Neural cell (in vitro differentiated cells): ENCODE results near the gene TLCD4. TPM values are rescaled to one million over a fixed set of nuclear protein-coding genes. Genes with fewer than 3 reads are reported as not detected.

Experiments used
- H2AFZ ChIP-seq: fragments of 200-600, 300-800 bp; sonication (generic), shearing (Covaris generic); 2 replicates; pipeline ENCODE4 v1.6.0; 2014; ENCODE audit warnings: low read depth, mild to moderate bottlenecking, antibody characterized with exemption, low read length, moderate library complexity
- H3F3A ChIP-seq: fragments of 200-600 bp; shearing (Covaris generic); 2 replicates; pipeline ENCODE4 v1.6.1; 2016; ENCODE audit warnings: mild to moderate bottlenecking, moderate library complexity, mixed read lengths, antibody characterized with exemption, low read length; ENCODE audit not compliant: insufficient read depth, poor library complexity, severe bottlenecking
- H3K27ac ChIP-seq: fragments of 200-600, 300-800 bp; sonication (generic), shearing (Covaris generic); 2 replicates; pipeline ENCODE4 v1.5.1; 2014; ENCODE audit warnings: mild to moderate bottlenecking, low read length, moderate library complexity
- H3K27me3 ChIP-seq: fragments of 300-800, 200-600 bp; sonication (generic), shearing (Covaris generic); 2 replicates; pipeline ENCODE4 v1.6.0; 2014; ENCODE audit warnings: mild to moderate bottlenecking, low read depth, low read length, moderate library complexity; ENCODE audit not compliant: insufficient read depth
- H3K36me3 ChIP-seq: fragments of 300-800, 200-600 bp; sonication (generic), shearing (Covaris generic); 2 replicates; pipeline ENCODE4 v1.5.1; 2014; ENCODE audit warnings: mild to moderate bottlenecking, antibody characterized with exemption, low read length, moderate library complexity; ENCODE audit not compliant: insufficient read depth
- H3K4me2 ChIP-seq: fragments of 300-800, 200-600 bp; sonication (generic), shearing (Covaris generic); 2 replicates; pipeline ENCODE4 v1.6.0; 2014; ENCODE audit warnings: mild to moderate bottlenecking, low read length
- H3K4me3 ChIP-seq: fragments of 300-800, 200-600 bp; sonication (generic), shearing (Covaris generic); 2 replicates; pipeline ENCODE4 v1.5.1; 2014; ENCODE audit warnings: mild to moderate bottlenecking, low read length, moderate library complexity
- H3K79me2 ChIP-seq: fragments of 200-600 bp; shearing (Covaris generic); replicated peaks from 2 replicates; pipeline ENCODE4 v1.6.0; 2014; ENCODE audit warnings: mild to moderate bottlenecking, low read length, moderate library complexity; ENCODE audit not compliant: insufficient read depth
- H3K9ac ChIP-seq: fragments of 300-800, 200-600 bp; sonication (generic), shearing (Covaris generic); 2 replicates; pipeline ENCODE4 v1.6.1; 2016; ENCODE audit warnings: mild to moderate bottlenecking, low read length, mixed read lengths
- H3K9me2 ChIP-seq: fragments of 200-600 bp; shearing (Covaris generic); 2 replicates; pipeline ENCODE4 v1.6.1; 2016; ENCODE audit warnings: mild to moderate bottlenecking, low read length, mixed read lengths; ENCODE audit not compliant: insufficient read depth
- H3K9me3 ChIP-seq: fragments of 200-600, 300-800 bp; sonication (generic), shearing (Covaris generic); 2 replicates; pipeline ENCODE4 v1.6.1; 2016; ENCODE audit warnings: mild to moderate bottlenecking, mixed run types, low read length, moderate library complexity, mixed read lengths
- H4K20me1 ChIP-seq: fragments of 200-600 bp; shearing (Covaris generic); 2 replicates; pipeline ENCODE4 v1.6.1; 2016; ENCODE audit warnings: mild to moderate bottlenecking, mixed run types; ENCODE audit not compliant: insufficient read depth
- CTCF ChIP-seq: fragments of 450-650 bp; IDR thresholded peaks from 2 replicates; pipeline ENCODE4 v1.5.1; 2014; ENCODE audit warnings: antibody characterized with exemption, mild to moderate bottlenecking, moderate library complexity; ENCODE audit not compliant: poor library complexity, severe bottlenecking
- EP300 ChIP-seq: fragments of 450-650 bp; conservative IDR thresholded peaks from 2 replicates; pipeline ENCODE4 v1.6.1; 2014; ENCODE audit warnings: antibody characterized with exemption, mild to moderate bottlenecking, moderate library complexity; ENCODE audit not compliant: poor library complexity, severe bottlenecking
- EZH2 ChIP-seq: fragments of 200-600, 300-800 bp; shearing (Covaris generic), sonication (generic); IDR thresholded peaks from 2 replicates; pipeline ENCODE4 v1.6.1; 2014; ENCODE audit warnings: antibody characterized with exemption, low read length, borderline replicate concordance, mild to moderate bottlenecking; ENCODE audit not compliant: insufficient read depth, poor library complexity, severe bottlenecking
- MXI1 ChIP-seq: fragments of 450-650 bp; conservative IDR thresholded peaks from 2 replicates; pipeline ENCODE4 v1.6.1; 2014; ENCODE audit warnings: antibody characterized with exemption, mild to moderate bottlenecking; ENCODE audit not compliant: poor library complexity, severe bottlenecking
- POLR2AphosphoS5 ChIP-seq: IDR thresholded peaks from 2 replicates; pipeline ENCODE4 v1.6.1; 2012
- RAD21 ChIP-seq: fragments of 450-650 bp; conservative IDR thresholded peaks from 2 replicates; pipeline ENCODE4 v1.6.1; 2014; ENCODE audit warnings: antibody characterized with exemption, mild to moderate bottlenecking, moderate library complexity
- REST ChIP-seq: IDR thresholded peaks from 2 replicates; pipeline ENCODE4 v1.6.1; 2012; ENCODE audit warnings: borderline replicate concordance
- SMC3 ChIP-seq: fragments of 450-650 bp; conservative IDR thresholded peaks from 2 replicates; pipeline ENCODE4 v1.6.1; 2014; ENCODE audit warnings: antibody characterized with exemption, mild to moderate bottlenecking, moderate library complexity; ENCODE audit not compliant: poor library complexity
- TAF1 ChIP-seq: IDR thresholded peaks from 2 replicates; pipeline ENCODE4 v1.6.1; 2012; ENCODE audit warnings: low read depth
- polyA plus RNA-seq: library from polyadenylated mRNA; depleted of rRNA; stranded (reverse); fragments of >200 nt; gene quantifications from 2 replicates; pipeline ENCODE4 v1.2.3, GENCODE V29; 2014

TLCD4 gene
- polyA plus RNA-seq, 1 donor from 2014 or later: 1.6 TPM

- H3F3A ChIP-seq: no peaks in the 10 kb centered on the region
- no peak overlapping the region for H3K9ac ChIP-seq
- no peaks in the 10 kb centered on the region for H3K79me2 ChIP-seq
- no peaks in the 10 kb centered on the region for H3K9me2 ChIP-seq
- no peaks in the 10 kb centered on the region for H3K9me3 ChIP-seq
- no peaks in the 10 kb centered on the region for H3K27me3 ChIP-seq
- no peak overlapping the region for H2AFZ ChIP-seq
- no peak overlapping the region for H3K4me2 ChIP-seq
- no peaks in the 10 kb centered on the region for H3K36me3 ChIP-seq
- no peaks in the 10 kb centered on the region for H4K20me1 ChIP-seq
- H3K27ac ChIP-seq: no peak overlapping the region
- H3K4me3 ChIP-seq: no peak overlapping the region
- TF ChIP-seq EZH2 (no peak), RAD21 (no peak), POLR2AphosphoS5 (no peak), TAF1 (no peak)
Measured at GRCh38 chr1:95127380-95127779, 10.2 kb downstream of the TLCD4 start.

GRCh38 chr1:95132762-95133161, 15.6 kb downstream of the TLCD4 start:
- no peak overlapping the region for H3K9ac ChIP-seq
- no peaks in the 10 kb centered on the region for H4K20me1 ChIP-seq
- H3K79me2 ChIP-seq: no peaks in the 10 kb centered on the region
- H3K9me3 ChIP-seq: no peaks in the 10 kb centered on the region
- no peaks in the 10 kb centered on the region for H3K9me2 ChIP-seq
- H2AFZ ChIP-seq: no peak overlapping the region
- no peak overlapping the region for H3K27ac ChIP-seq
- H3F3A ChIP-seq: no peaks in the 10 kb centered on the region
- no peak for TF ChIP-seq EP300
- no peak for TF ChIP-seq MXI1
- no peak for TF ChIP-seq EZH2
- no peak for TF ChIP-seq POLR2AphosphoS5
- no peak for TF ChIP-seq CTCF
- TF ChIP-seq REST: no peak
- no peak for TF ChIP-seq RAD21
- TF ChIP-seq SMC3: no peak
- no peak for TF ChIP-seq TAF1
- H3K4me3 ChIP-seq: no peak overlapping the region
- no peak overlapping the region for H3K4me2 ChIP-seq
- no peaks in the 10 kb centered on the region for H3K36me3 ChIP-seq
- no peaks in the 10 kb centered on the region for H3K27me3 ChIP-seq

- H3K36me3 ChIP-seq: no peaks in the 10 kb centered on the region
- no peak overlapping the region for H3K4me3 ChIP-seq
- no peak overlapping the region for H2AFZ ChIP-seq
- TF ChIP-seq RAD21 (no peak), MXI1 (no peak), EP300 (no peak), TAF1 (no peak), POLR2AphosphoS5 (no peak), CTCF (no peak), REST (no peak), EZH2 (no peak), SMC3 (no peak)
- no peaks in the 10 kb centered on the region for H3K9me3 ChIP-seq
- H3K27me3 ChIP-seq: no peaks in the 10 kb centered on the region
- H3F3A ChIP-seq: no peaks in the 10 kb centered on the region
- H3K79me2 ChIP-seq: no peaks in the 10 kb centered on the region
- H4K20me1 ChIP-seq: no peaks in the 10 kb centered on the region
- no peak overlapping the region for H3K27ac ChIP-seq
- no peak overlapping the region for H3K9ac ChIP-seq
- no peak overlapping the region for H3K4me2 ChIP-seq
- no peaks in the 10 kb centered on the region for H3K9me2 ChIP-seq
Measured at GRCh38 chr1:95133687-95134086, 16.5 kb downstream of the TLCD4 start.
